Vagina (tissue), 2 donors: Measurements from ENCODE around the gene ASPHD2. TPM values are rescaled to one million over a fixed set of nuclear protein-coding genes. Genes with fewer than 3 reads are reported as not detected.
A peak's percentile ranks its signal among the peaks of the same experiment; 100 is the strongest.

Experiments
- DNase-seq, 2 donors: peaks; one replicate each; pipeline ENCODE4 v3.0.0-alpha.2; 2017; ENCODE audit errors: extremely low spot score in 2 of 2
- H3K27ac ChIP-seq: fragments of 200-600 bp; sonication (generic); one replicate; pipeline ENCODE4 v1.5.1; 2019
- H3K27me3 ChIP-seq: fragments of 200-600 bp; sonication (generic); one replicate; pipeline ENCODE4 v1.5.1; 2019
- H3K36me3 ChIP-seq, 2 donors: fragments of 200-600 bp; sonication (generic); one replicate each; pipeline ENCODE4 v1.5.1; 2017 to 2019
- H3K4me1 ChIP-seq: fragments of 200-600 bp; sonication (generic); one replicate; pipeline ENCODE4 v1.5.1; 2019
- H3K4me3 ChIP-seq, 2 donors: fragments of 200-600 bp; sonication (generic); 1 replicate in 1 of 2; 2 replicates in 1 of 2; pipeline ENCODE4 v1.5.1; 2016 to 2019
- H3K9me3 ChIP-seq: fragments of 200-600 bp; sonication (generic); one replicate; pipeline ENCODE4 v1.5.1; 2019
- CTCF ChIP-seq, 3 experiments: fragments of 450-650 bp in 2 of 3; fragments of 200-600 bp in 1 of 3; sonication (generic) in 1 of 3; IDR thresholded peaks; one replicate each; pipeline ENCODE4 v1.5.1; 2017 to 2019; ENCODE audit warnings: antibody characterized with exemption in 3 of 3, mild to moderate bottlenecking in 2 of 3, moderate library complexity in 2 of 3
- POLR2A ChIP-seq, 2 donors: fragments of 450-650 bp; IDR thresholded peaks; one replicate each; pipeline ENCODE4 v1.6.1; 2017; ENCODE audit warnings: antibody characterized with exemption in 2 of 2, mild to moderate bottlenecking in 2 of 2, moderate library complexity in 2 of 2
- POLR2AphosphoS5 ChIP-seq, 2 donors: sonication (generic); formaldehyde crosslinking; IDR thresholded peaks; one replicate each; pipeline ENCODE4 v1.9.0; 2017; ENCODE audit warnings: antibody characterized with exemption in 2 of 2, mild to moderate bottlenecking in 2 of 2, low read depth in 1 of 2; ENCODE audit not compliant: insufficient read depth in 1 of 2
- intact Hi-C: fragments of 100-400 bp; cut with DNase I; formaldehyde crosslinking; loops from one replicate; pipeline ENCODE4 v1.15.1; 2023
- total RNA-seq: library from RNA; depleted of rRNA; stranded (reverse); fragments of >200 nt; gene quantifications from one replicate; pipeline ENCODE4 v1.2.3, GENCODE V29; 2016

The ASPHD2 gene, protein sequence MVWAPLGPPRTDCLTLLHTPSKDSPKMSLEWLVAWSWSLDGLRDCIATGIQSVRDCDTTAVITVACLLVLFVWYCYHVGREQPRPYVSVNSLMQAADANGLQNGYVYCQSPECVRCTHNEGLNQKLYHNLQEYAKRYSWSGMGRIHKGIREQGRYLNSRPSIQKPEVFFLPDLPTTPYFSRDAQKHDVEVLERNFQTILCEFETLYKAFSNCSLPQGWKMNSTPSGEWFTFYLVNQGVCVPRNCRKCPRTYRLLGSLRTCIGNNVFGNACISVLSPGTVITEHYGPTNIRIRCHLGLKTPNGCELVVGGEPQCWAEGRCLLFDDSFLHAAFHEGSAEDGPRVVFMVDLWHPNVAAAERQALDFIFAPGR
- 2.2 TPM for total RNA-seq

DNA sequence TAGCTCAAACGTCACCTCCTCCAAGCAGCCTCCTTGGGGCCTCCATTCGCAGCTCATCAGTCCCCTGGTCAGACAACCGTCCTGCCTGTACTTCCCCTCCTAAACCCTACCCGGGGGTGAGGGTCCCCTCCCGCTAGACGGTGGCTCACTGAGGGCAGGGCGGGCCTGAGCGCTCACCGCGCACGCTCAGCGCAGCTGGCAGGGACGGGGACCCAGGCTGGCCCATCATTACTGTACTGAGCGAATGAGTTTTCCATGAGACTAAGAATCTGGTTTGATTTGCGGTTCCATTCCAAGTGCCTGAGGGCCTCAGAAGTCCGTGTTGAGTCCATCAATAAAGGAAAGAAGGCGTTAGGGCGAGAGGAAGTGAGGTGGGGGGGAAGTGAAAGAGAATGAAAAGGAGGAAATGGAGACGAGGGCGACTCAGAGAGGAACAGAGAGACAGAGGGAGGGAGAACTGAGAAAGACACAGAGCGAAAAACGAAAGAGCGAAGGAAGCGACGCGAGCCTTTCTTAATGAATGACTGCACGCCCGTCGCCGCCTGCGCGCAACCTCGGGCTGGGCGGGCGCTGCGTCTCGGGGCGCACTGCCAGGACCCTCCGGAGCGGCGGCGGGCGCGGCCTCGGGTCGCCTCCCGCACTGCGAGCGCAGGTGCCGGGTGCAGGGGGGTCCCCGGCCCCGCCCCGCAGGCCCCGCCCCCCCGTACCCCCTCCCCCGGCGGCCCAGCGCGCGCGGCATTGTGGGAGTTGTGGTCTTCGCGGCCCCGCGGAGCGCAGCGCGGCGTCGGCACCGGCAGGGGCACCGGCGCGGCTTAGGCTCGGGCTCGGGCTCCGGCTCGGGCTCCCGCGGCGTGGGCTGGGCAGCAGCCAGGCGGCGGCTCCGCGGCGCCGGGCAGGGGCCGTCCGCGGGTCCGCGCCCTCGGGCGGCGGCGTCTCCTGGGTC, at the start of gene ASPHD2:
Gene ASPHD2 (plus strand): TSS at position 746 of the 943 bp plus-strand sequence. CDS start 4,356 bp downstream, outside the sequence.
- H3K27me3 ChIP-seq = no peaks in the 10 kb centered on the region
- intact Hi-C loops = no loop called here
- no peaks in the 10 kb centered on the region for H3K9me3 ChIP-seq
- H3K4me3 ChIP-seq = peak within 1 kb of the TSS; percentile 62
- TF ChIP-seq CTCF (IDR thresholded peaks at IDR 0.05) (no peak), POLR2AphosphoS5 (IDR thresholded peaks at IDR 0.05; ENCODE audit: insufficient read depth in 1 of 2, low read depth in 1 of 2) (peak in 1 of 2 donors; percentile 24), POLR2A (IDR thresholded peaks at IDR 0.05) (peak in 1 of 2 donors; percentile 23)
- DNase-seq = no peak
- H3K36me3 ChIP-seq = no peaks in the 10 kb centered on the region
- H3K27ac ChIP-seq = peak within 1 kb of the TSS; percentile 58
- H3K4me1 ChIP-seq = peaks cover 13% of the 10 kb centered on the region

DNA sequence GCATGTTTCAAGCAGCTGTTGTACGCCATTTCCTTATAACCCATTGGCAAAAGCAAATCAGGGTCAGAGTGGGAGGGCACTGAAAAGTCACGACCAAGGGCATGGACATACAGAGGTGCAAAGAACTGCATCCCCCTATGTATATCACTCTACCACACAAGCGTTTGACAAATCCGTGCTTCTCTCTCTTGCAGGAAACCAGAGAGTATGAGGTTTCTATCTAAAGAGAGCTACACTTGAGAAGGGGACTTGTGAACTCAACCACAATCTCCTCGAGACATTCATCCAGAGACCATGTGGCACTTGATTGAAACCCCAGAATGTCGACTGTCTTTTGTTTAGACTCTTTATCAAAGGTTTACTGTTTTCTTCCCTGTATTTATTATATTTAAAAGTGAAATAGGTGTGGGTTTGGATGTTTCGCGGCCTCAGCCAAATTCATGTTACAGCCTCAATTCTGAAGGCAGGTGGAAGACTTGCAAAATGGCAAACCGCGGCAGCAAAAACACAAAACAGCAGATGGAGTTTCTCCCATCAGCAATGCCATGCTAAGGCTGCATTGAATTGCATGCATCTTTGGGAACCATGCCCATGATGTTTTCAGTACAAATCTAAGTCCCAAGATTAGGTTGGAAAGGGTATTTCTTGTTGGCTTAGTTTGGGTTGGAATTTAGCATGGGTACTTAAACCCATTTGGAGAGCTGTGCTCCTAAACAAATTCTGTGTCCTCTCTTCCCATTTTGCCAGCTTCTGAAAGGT, 48.8 kb upstream of the ASPHD2 start:
- intact Hi-C loops = no loop called here
- no peaks in the 10 kb centered on the region for H3K9me3 ChIP-seq
- H3K4me1 ChIP-seq = no peaks in the 10 kb centered on the region
- H3K4me3 ChIP-seq = no peak overlapping the region
- H3K27ac ChIP-seq = no peak overlapping the region
- no peaks in the 10 kb centered on the region for H3K27me3 ChIP-seq
- H3K36me3 ChIP-seq = no peaks in the 10 kb centered on the region
- DNase-seq = no peak
- TF ChIP-seq POLR2A (IDR thresholded peaks at IDR 0.05) (no peak), POLR2AphosphoS5 (IDR thresholded peaks at IDR 0.05; ENCODE audit: insufficient read depth in 1 of 2, low read depth in 1 of 2) (no peak), CTCF (IDR thresholded peaks at IDR 0.05) (no peak)

DNA sequence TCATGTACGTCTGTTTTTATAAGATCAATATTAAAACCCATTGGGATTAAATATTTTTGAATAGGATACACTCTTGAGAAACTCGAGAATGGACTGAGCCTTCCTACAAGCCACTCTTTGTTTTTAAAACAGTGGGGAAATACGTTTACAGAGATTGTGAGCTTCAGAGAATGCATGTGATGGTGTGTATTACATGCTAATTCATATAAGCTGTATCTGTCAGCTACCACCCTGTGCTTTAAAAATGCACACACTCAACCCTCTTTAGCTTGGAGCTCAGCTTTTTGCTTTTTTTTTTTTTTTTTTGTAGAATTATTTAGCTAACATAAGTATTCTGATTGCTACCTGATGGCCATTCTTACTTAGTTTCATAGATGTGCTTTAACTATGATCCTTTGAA, 46.3 kb upstream of the ASPHD2 start:
- H3K9me3 ChIP-seq = no peaks in the 10 kb centered on the region
- no peak for DNase-seq
- H3K4me3 ChIP-seq = no peak overlapping the region
- intact Hi-C loops = no loop called here
- no peak overlapping the region for H3K27ac ChIP-seq
- TF ChIP-seq CTCF (IDR thresholded peaks at IDR 0.05) (no peak), POLR2AphosphoS5 (IDR thresholded peaks at IDR 0.05; ENCODE audit: insufficient read depth in 1 of 2, low read depth in 1 of 2) (no peak), POLR2A (IDR thresholded peaks at IDR 0.05) (no peak)
- H3K27me3 ChIP-seq = no peaks in the 10 kb centered on the region
- no peaks in the 10 kb centered on the region for H3K4me1 ChIP-seq
- no peaks in the 10 kb centered on the region for H3K36me3 ChIP-seq

DNA sequence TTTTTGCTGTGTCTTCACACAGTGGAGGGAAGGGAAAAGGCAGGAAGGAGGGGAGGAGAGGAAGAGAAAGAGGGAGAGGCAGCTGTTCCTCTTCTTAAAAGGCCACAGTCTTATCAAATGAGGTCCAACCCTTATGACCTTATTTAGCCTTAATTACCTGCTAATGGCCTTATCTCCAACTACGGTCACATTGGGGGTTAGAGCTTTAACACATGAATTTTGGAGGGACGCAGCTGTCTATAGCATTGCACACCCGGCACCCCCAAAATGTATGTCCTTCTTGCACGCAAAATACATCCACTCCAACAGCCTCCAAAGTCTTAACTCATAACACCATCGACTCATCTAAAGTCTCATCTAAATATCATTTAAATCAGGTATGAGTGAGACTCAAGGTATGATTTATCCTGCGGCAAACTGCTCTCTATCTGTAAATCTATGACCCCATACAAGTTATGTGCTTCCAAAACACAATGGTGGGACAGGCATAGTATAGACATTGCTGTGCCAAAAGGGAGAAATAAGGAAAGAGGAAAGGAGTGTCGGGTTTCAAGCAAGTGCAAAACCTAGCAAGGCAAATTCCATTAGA, 45.0 kb upstream of the ASPHD2 start:
- H3K4me3 ChIP-seq = no peak overlapping the region
- H3K9me3 ChIP-seq = no peaks in the 10 kb centered on the region
- H3K4me1 ChIP-seq = no peaks in the 10 kb centered on the region
- H3K27me3 ChIP-seq = no peaks in the 10 kb centered on the region
- H3K36me3 ChIP-seq = no peaks in the 10 kb centered on the region
- intact Hi-C loops = no loop called here
- no peak for TF ChIP-seq CTCF (IDR thresholded peaks at IDR 0.05)
- TF ChIP-seq POLR2A (IDR thresholded peaks at IDR 0.05) = no peak
- no peak for TF ChIP-seq POLR2AphosphoS5 (IDR thresholded peaks at IDR 0.05; ENCODE audit: insufficient read depth in 1 of 2, low read depth in 1 of 2)
- DNase-seq = no peak
- H3K27ac ChIP-seq = no peak overlapping the region
